ENCODE measurements around the gene EBNA1BP2.
"Not testable (repeated sequence)": the region's sequence is repeated elsewhere in the genome, so short reads cannot be mapped to it uniquely, and the experiment has no call there.

The EBNA1BP2 gene

GRCh38 chr1:43172527-43172972 lies 460 bp upstream of the EBNA1BP2 start:
- DNase-seq (ENCODE audit: low read depth in 1 of 2, low spot score in 1 of 2), result peak; percentile 69 to 76

GRCh38 chr1:43171312-43171875 lies 696 bp downstream of the EBNA1BP2 start:
- DNase-seq (ENCODE audit: low read depth in 1 of 2, low spot score in 1 of 2), result no peak

DNA sequence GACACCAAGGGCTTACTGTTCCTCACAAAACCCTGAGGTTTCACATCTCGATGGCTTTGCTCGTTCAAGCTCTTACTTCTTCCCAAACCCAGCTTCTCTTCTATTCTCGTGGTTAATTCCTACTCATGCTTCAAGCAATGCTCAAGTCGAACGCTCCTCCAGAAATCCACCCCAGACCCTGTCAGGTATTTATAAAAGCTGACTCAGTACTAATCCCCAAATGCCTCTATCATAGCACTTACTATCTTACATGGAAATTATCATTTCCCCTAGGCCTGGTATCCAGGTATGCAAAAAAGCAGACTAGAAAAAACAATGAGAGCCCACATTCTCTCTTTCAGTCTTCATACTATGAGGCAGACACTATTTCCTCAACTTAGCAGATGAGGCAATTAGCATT lies 6.3 kb downstream of the EBNA1BP2 start:
- no peak for DNase-seq (ENCODE audit: low read depth in 1 of 2, low spot score in 1 of 2)

- no peak for DNase-seq (ENCODE audit: low read depth in 1 of 2, low spot score in 1 of 2)
Measured at GRCh38 chr1:43165162-43165561, 6.9 kb downstream of the EBNA1BP2 start.

DNA sequence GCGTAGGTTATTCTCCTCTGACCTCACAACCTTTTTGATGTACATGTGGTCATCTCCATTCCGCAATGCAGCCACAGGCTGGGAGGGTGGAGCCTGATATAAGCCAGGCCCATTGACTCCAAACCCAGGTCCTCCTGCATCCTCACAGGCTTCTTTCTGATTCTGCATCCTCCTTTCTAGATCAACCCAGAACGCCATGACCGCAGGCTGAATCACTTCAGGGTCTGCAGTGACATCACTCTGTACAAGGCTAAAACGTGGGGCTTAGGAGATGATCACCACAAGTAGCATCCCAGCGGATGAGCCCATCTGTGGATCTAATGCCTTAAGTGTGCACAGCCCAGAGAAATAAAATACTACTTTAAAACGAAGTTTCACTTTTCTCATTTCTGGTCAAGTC lies 16.1 kb downstream of the EBNA1BP2 start:
- no peak for DNase-seq (ENCODE audit: low read depth in 1 of 2, low spot score in 1 of 2)

- no peak for DNase-seq (ENCODE audit: low read depth in 1 of 2, low spot score in 1 of 2)
Measured at GRCh38 chr1:43153443-43153842, 18.6 kb downstream of the EBNA1BP2 start.

GRCh38 chr1:43152866-43153265 lies 19.2 kb downstream of the EBNA1BP2 start:
- DNase-seq (ENCODE audit: low read depth in 1 of 2, low spot score in 1 of 2), result no peak

DNA sequence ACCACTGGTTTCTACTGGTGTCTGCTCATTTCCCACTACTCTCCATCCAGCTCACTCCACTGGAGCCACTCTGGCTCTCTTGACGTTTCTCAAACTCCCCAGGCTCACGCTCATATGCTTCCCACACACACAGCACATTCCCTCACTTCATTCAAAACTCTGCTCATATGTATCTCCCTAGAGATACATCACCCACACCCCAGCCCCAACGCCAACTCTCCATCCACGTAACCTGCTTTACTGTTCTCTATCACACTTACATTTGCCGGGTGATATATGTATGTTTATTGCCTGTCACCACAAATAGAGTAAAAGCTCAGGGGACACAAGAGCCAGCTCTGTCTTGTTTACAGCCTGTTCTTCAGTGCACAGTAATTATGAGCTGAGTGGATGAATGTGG lies 22.2 kb downstream of the EBNA1BP2 start:
- no peak for DNase-seq (ENCODE audit: low read depth in 1 of 2, low spot score in 1 of 2)

- DNase-seq (ENCODE audit: low read depth in 1 of 2, low spot score in 1 of 2), result no peak
Measured at GRCh38 chr1:43147625-43148327, 24.3 kb downstream of the EBNA1BP2 start.

- no peak for DNase-seq (ENCODE audit: low read depth in 1 of 2, low spot score in 1 of 2)
Measured at GRCh38 chr1:43144237-43144636, 27.9 kb downstream of the EBNA1BP2 start.

GRCh38 chr1:43143441-43143888 lies 28.6 kb downstream of the EBNA1BP2 start:
- no peak for DNase-seq (ENCODE audit: low read depth in 1 of 2, low spot score in 1 of 2)

DNA sequence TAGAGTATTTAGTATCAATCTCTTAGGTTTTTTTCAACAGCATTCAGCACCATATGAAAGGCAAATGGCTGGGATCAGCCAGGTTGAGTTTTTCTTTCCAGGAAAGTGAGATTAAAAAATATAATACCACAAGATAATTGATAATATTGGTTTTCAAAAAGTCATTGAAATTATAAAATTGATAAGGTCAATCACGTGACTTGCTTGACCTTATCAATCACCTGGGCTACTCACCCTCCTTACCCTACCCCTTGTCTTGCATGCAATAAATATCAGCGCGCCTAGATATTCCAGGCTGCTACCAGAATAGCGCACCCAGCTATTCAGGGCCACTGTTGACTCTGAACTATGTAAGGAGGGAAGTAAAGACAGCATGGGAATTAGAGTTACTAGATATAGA lies 31.5 kb downstream of the EBNA1BP2 start:
- no peak for DNase-seq (ENCODE audit: low read depth in 1 of 2, low spot score in 1 of 2)

DNA sequence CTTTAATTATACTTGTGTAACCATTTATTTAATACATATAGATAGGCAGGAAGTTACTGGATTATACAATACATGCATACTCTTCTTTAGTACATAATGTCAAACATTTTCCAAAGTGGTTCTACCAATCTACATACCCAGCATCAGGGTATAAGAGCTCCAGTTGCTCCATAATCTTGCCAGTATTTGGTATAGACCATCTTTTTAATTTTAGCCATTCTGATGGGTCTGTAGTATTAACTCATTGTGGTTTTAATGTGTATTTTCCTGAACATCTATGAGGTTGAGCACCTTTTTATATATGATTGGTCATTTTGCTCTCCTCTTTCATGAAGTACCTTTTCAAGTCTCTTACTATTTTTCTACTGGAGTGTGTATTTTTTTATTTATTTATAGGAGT lies 32.1 kb downstream of the EBNA1BP2 start:
- DNase-seq (ENCODE audit: low read depth in 1 of 2, low spot score in 1 of 2), result no peak

- not testable (repeated sequence) for DNase-seq (ENCODE audit: low read depth in 1 of 2, low spot score in 1 of 2)
Measured at GRCh38 chr1:43139295-43139694, 32.8 kb downstream of the EBNA1BP2 start.

GRCh38 chr1:43137445-43138052 lies 34.5 kb downstream of the EBNA1BP2 start:
- no peak for DNase-seq (ENCODE audit: low read depth in 1 of 2, low spot score in 1 of 2)

DNA sequence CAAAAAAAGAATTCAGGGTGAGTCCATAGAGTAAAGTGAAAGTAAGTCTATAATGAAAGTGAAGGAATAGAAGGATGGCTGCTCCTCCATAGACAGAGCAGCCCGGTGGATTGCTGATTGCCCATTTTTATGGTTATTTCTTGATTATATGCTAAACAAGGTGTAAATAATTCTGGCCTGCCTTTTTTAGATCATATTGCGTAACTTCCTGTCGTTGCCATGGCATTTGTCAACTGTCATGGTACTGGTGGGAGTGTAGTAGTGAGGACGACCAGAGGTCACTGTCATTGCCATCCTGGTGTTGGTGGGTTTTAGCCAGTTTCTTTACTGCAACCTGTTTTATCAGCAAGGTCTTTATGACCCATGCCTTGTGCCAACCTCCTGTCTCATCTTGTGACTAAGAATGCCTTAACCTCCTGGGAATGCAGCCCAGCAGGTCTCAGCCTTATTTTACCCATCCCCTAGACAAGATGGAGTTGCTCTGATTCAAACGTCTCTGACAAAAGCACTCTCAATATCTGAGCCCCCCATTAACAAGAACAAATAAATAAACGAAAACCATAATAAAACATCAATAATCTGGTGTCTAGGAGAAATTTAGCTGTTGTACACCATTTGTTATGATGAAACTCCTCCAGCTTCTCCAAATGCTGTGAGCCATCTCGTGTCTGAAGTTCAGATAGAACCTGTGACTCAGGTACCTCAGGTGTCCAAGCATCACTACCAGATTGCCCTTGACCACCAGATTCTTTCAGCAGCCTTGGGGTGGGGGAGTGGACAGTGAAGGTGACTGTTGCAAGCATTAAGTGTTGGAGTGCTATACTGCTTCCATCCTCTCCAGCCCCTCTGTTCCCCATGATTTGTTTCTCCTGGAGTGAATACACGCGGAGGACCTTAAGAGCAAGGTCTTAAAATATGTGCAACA lies 36.0 kb downstream of the EBNA1BP2 start:
- DNase-seq (ENCODE audit: low read depth in 1 of 2, low spot score in 1 of 2), result no peak

GRCh38 chr1:43134640-43135039 lies 37.5 kb downstream of the EBNA1BP2 start:
- DNase-seq (ENCODE audit: low read depth in 1 of 2, low spot score in 1 of 2), result no peak

- DNase-seq (ENCODE audit: low read depth in 1 of 2, low spot score in 1 of 2), result no peak
Measured at GRCh38 chr1:43134068-43134467, 38.0 kb downstream of the EBNA1BP2 start.

DNA sequence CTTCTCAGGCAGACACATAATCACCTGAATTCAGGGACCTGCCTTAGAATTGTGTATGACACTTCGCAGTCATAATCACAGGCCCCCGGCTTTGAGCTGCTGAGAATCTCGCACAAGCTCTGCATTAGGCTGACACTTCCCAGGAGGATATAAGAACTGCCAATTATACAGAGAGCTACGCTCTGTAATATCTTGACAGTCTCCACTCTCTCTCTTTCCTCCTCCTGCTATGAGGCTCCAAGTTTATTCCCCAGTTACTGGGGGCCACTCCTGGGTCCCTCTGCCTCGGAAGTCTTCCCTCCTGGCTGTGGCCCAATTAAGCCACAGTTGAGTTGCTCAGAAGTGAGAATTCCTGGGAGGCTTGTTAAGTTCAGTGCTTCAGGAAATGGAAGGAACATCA lies 42.7 kb downstream of the EBNA1BP2 start:
- DNase-seq (ENCODE audit: low read depth in 1 of 2, low spot score in 1 of 2), result no peak

- no peak for DNase-seq (ENCODE audit: low read depth in 1 of 2, low spot score in 1 of 2)
Measured at GRCh38 chr1:43128816-43129215, 43.3 kb downstream of the EBNA1BP2 start.

DNA sequence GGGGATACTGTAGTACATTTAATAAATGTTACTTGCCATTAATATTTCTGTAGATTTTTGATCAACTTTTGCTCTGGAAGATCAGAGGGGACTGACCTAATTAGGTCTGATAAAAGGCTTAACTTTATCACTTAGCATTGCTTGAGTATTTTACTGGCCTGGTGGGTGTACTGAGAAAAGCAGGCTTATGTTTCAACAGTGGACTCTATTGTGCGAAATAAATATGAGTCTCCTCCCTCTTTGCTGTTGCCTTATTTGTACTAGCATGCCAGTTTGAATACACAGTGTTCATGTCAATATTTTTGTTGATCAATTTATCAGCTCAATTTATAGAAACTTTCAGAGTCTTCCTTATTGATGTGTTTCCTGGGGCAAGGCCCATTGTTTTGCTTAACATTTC lies 49.1 kb downstream of the EBNA1BP2 start:
- no peak for DNase-seq (ENCODE audit: low read depth in 1 of 2, low spot score in 1 of 2)

Data from activated T-helper 1 cell treated with anti-CD3 and anti-CD28 coated beads, Interleukin-2, amount 50 U/mL, for 16 hours (primary cell).